Colonic mucosa (tissue), 4 donors: ENCODE data around the gene ETNK2. TPM values are rescaled to one million over a fixed set of nuclear protein-coding genes. Genes with fewer than 3 reads are reported as not detected.

ENCODE experiments used
- DNase-seq: peaks from one replicate; pipeline ENCODE4 v3.0.0-alpha.2; 2020
- H3K27ac ChIP-seq: fragments of 200-600 bp; one replicate; pipeline ENCODE4 v1.8.0; 2021
- H3K27me3 ChIP-seq: fragments of 200-600 bp; one replicate; pipeline ENCODE4 v1.8.0; 2021
- H3K36me3 ChIP-seq: fragments of 200-600 bp; one replicate; pipeline ENCODE4 v1.8.0; 2021
- H3K4me1 ChIP-seq: fragments of 200-600 bp; one replicate; pipeline ENCODE4 v1.8.0; 2021; ENCODE audit warnings: mild to moderate bottlenecking
- H3K4me3 ChIP-seq: fragments of 200-600 bp; one replicate; pipeline ENCODE4 v1.8.0; 2021
- H3K9ac ChIP-seq, 2 donors: one replicate each; pipeline ENCODE4 v1.7.0; 2013; ENCODE audit warnings: control low read depth in 2 of 2, low read depth in 2 of 2, low read length in 2 of 2
- H3K9me3 ChIP-seq: fragments of 200-600 bp; one replicate; pipeline ENCODE4 v1.8.0; 2021
- intact Hi-C: fragments of 100-400 bp; cut with DNase I; formaldehyde crosslinking; loops from one replicate; pipeline ENCODE4 v1.14.1; 2022
- total RNA-seq, 2 donors: library from RNA; stranded (reverse); fragmentation: NEBNext Ultra II Directional in 1 of 2; extraction: Animal tissue kit (Norgen Biotek cat#: 25700) in 1 of 2; gene quantifications; one replicate each; pipeline ENCODE4 v1.2.1, GENCODE V29; 2021
- TF ChIP-seq, protein P1 (sequence below): fragments of 200-600 bp; IDR thresholded peaks from one replicate; pipeline ENCODE4 v1.8.0; 2022; ENCODE audit warnings: antibody characterized with exemption, mild to moderate bottlenecking
- donor health status: healthy.
- donor health status: DM: no; HTN: no; CAD: no.
- donor health status: DM: no; HTN: no; CAD: no.

The ETNK2 gene
- total RNA-seq, 2 donors from 2014 or later: 0.40 to 1.2 TPM

GRCh38 chr1:204139088-204139487 is 12.8 kb downstream of the ETNK2 start:
- H3K9me3 ChIP-seq: no peaks in the 10 kb centered on the region
- H3K36me3 ChIP-seq: no peaks in the 10 kb centered on the region
- H3K27ac ChIP-seq: no peak overlapping the region
- TF ChIP-seq, protein P1, sequence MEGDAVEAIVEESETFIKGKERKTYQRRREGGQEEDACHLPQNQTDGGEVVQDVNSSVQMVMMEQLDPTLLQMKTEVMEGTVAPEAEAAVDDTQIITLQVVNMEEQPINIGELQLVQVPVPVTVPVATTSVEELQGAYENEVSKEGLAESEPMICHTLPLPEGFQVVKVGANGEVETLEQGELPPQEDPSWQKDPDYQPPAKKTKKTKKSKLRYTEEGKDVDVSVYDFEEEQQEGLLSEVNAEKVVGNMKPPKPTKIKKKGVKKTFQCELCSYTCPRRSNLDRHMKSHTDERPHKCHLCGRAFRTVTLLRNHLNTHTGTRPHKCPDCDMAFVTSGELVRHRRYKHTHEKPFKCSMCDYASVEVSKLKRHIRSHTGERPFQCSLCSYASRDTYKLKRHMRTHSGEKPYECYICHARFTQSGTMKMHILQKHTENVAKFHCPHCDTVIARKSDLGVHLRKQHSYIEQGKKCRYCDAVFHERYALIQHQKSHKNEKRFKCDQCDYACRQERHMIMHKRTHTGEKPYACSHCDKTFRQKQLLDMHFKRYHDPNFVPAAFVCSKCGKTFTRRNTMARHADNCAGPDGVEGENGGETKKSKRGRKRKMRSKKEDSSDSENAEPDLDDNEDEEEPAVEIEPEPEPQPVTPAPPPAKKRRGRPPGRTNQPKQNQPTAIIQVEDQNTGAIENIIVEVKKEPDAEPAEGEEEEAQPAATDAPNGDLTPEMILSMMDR: no peak
- no peak overlapping the region for H3K4me3 ChIP-seq
- no peak for DNase-seq
- no peaks in the 10 kb centered on the region for H3K4me1 ChIP-seq
- H3K27me3 ChIP-seq: no peaks in the 10 kb centered on the region
- intact Hi-C loops: no loop called here
- no peak overlapping the region for H3K9ac ChIP-seq

DNA sequence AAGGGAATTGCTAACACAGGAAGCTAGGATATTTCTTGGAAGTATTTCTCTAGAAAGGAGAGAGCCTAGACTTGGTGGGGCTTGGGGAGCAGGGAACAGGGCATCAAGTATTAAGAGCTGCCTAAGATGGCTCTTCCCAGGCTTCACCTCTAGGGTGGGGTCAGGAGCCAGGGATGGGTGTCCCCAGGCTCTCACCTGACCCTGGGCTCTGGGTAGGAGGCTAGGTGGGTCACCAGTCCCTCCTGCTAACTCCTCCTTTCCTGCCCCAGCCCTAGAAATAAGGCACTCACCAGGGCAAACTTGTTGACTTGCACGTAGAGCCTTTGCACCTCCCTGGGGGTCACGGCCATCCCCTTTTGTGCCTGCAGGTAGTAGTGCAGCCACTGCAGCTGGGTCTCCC is 15.0 kb downstream of the ETNK2 start:
- H3K27ac ChIP-seq: no peak overlapping the region
- no peaks in the 10 kb centered on the region for H3K27me3 ChIP-seq
- H3K4me3 ChIP-seq: no peak overlapping the region
- no peaks in the 10 kb centered on the region for H3K9me3 ChIP-seq
- H3K9ac ChIP-seq: no peak overlapping the region
- no peaks in the 10 kb centered on the region for H3K36me3 ChIP-seq
- no peaks in the 10 kb centered on the region for H3K4me1 ChIP-seq
- TF ChIP-seq, protein P1: no peak
- intact Hi-C loops: no loop called here
- DNase-seq: no peak

- Histone ChIP-seq H3K4me1 (no peaks in the 10 kb centered on the region), H3K9ac (no peak overlapping the region), H3K36me3 (no peaks in the 10 kb centered on the region), H3K4me3 (no peak overlapping the region), H3K27ac (no peak overlapping the region), H3K27me3 (no peaks in the 10 kb centered on the region), H3K9me3 (no peaks in the 10 kb centered on the region)
- TF ChIP-seq, protein P1: no peak
- intact Hi-C loops: no loop called here
- DNase-seq: no peak
Observed at GRCh38 chr1:204134103-204134502, 17.7 kb downstream of the ETNK2 start.

DNA sequence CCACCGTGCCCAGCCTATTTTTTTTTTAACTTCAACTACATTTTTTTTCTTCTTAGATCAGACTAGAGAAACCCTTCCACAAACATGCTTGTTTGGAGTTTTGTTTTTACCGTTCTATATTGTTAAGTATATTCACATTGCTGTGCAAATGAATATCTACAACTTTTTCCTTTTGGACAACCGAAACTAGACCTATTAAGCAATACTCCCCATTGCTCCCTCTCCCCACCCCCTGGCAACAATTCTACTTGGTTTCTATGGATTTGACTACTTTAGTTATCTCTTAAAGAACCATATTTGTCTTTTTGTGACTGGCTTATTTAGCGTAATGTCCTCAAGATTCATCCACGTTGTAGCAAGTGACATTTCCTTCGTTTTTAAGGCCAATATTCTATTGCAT is 19.1 kb downstream of the ETNK2 start:
- no peak for DNase-seq
- intact Hi-C loops: no loop called here
- Histone ChIP-seq H3K27ac (no peak overlapping the region), H3K9me3 (no peaks in the 10 kb centered on the region), H3K4me3 (no peak overlapping the region), H3K27me3 (no peaks in the 10 kb centered on the region), H3K36me3 (no peaks in the 10 kb centered on the region), H3K9ac (no peak overlapping the region), H3K4me1 (peaks cover 3% of the 10 kb centered on the region)
- TF ChIP-seq, protein P1: no peak

DNA sequence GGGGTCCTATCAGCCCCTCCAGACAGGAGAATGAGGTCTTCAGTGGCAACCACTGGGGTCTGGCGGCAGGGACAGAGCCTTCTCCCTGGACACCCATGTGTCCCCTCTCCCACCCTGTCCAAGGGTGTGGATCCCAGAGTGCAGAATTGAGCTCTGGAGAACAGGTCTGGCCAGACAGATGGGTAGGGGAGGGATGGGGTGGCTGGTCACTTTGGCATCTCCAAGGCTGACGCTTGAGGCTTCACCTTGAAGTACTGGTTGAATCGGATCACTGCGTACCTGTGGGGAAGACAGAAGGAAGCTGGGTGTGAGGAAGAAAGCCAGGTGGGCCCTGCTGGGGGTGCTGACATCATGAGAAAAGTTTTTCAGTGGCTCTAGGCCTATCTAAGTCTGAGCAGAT is 19.9 kb downstream of the ETNK2 start:
- H3K27ac ChIP-seq: no peak overlapping the region
- no peak overlapping the region for H3K9ac ChIP-seq
- H3K27me3 ChIP-seq: no peaks in the 10 kb centered on the region
- peaks cover 3% of the 10 kb centered on the region for H3K4me1 ChIP-seq
- intact Hi-C loops: no loop called here
- TF ChIP-seq, protein P1: no peak
- no peak overlapping the region for H3K4me3 ChIP-seq
- no peak for DNase-seq
- H3K36me3 ChIP-seq: no peaks in the 10 kb centered on the region
- H3K9me3 ChIP-seq: no peaks in the 10 kb centered on the region
